Naive B cell (primary cell): ENCODE results near the gene ZCCHC7. TPM values are rescaled to one million over a fixed set of nuclear protein-coding genes. Genes with fewer than 3 reads are reported as not detected.
"Not testable (repeated sequence)": the region's sequence is repeated elsewhere in the genome, so short reads cannot be mapped to it uniquely, and the experiment has no call there.

Experiments used
- ATAC-seq, 2 donors: fragments of 150-1000 bp; cut with Tn5 transposase; 2 replicates each; pipeline ENCODE4 v1.10.0; 2021; ENCODE audit warnings: low read depth in 2 of 2, mild to moderate bottlenecking in 2 of 2, moderate library complexity in 2 of 2
- DNase-seq: peaks from one replicate; pipeline ENCODE4 v3.0.0; 2022
- H3K27ac Mint-ChIP-seq, 6 donors: one replicate each; pipeline ENCODE4 v1.8.0; 2020 to 2022; ENCODE audit warnings: mild to moderate bottlenecking in 6 of 6, mixed read lengths in 6 of 6, moderate library complexity in 5 of 6, inconsistent platforms in 2 of 6
- H3K27me3 Mint-ChIP-seq, 3 donors: one replicate each; pipeline ENCODE4 v1.8.0; 2021 to 2022; ENCODE audit warnings: mixed read lengths in 3 of 3, mild to moderate bottlenecking in 1 of 3
- H3K36me3 Mint-ChIP-seq, 2 donors: one replicate each; pipeline ENCODE4 v1.8.0; 2020 to 2022; ENCODE audit warnings: mixed read lengths in 2 of 2, inconsistent platforms in 1 of 2, mild to moderate bottlenecking in 1 of 2
- H3K4me1 Mint-ChIP-seq, 3 donors: one replicate each; pipeline ENCODE4 v1.8.0; 2020 to 2022; ENCODE audit warnings: mixed read lengths in 3 of 3, inconsistent platforms in 1 of 3, mild to moderate bottlenecking in 1 of 3, moderate library complexity in 1 of 3
- H3K4me3 Mint-ChIP-seq, 8 donors: one replicate each; pipeline ENCODE4 v1.8.0; 2020 to 2022; ENCODE audit warnings: mild to moderate bottlenecking in 8 of 8, mixed read lengths in 8 of 8, moderate library complexity in 8 of 8, inconsistent platforms in 2 of 8
- H3K9me3 Mint-ChIP-seq, 7 donors: one replicate each; pipeline ENCODE4 v1.8.0; 2020 to 2022; ENCODE audit warnings: mixed read lengths in 7 of 7, mild to moderate bottlenecking in 5 of 7, inconsistent platforms in 2 of 7, moderate library complexity in 1 of 7
- polyA plus RNA-seq, 6 donors: library from polyadenylated mRNA; unstranded; fragments of 300-500 nt; fragmentation: Illumina TruSeq; gene quantifications; one replicate each; pipeline ENCODE4 v1.2.3, GENCODE V29; 2021; ENCODE audit warnings: low read depth in 6 of 6

ZCCHC7 gene
- polyA plus RNA-seq, 6 donors from 2014 or later, result 156 to 214 (median 187) TPM

GRCh38 chr9:37157726-37158377 is 37.5 kb downstream of the ZCCHC7 start:
- peaks cover 14 to 25% of the 10 kb centered on the region in 2 donors for H3K36me3 Mint-ChIP-seq

GRCh38 chr9:37163299-37163698 is 42.9 kb downstream of the ZCCHC7 start:
- peak overlapping the region; percentile 34 to 83 (median 56) for H3K4me3 Mint-ChIP-seq
- H3K27ac Mint-ChIP-seq, result peak overlapping the region in 5 of 6 donors; percentile 76 to 91 (median 90)
- H3K36me3 Mint-ChIP-seq, result peaks cover 28 to 39% of the 10 kb centered on the region in 2 donors
- DNase-seq (peak; percentile 15), ATAC-seq (peak; percentile 69 to 76)
- no peaks in the 10 kb centered on the region for H3K9me3 Mint-ChIP-seq
- H3K27me3 Mint-ChIP-seq, result no peaks in the 10 kb centered on the region
- peaks cover 41 to 65% (median 60%) of the 10 kb centered on the region in 3 donors for H3K4me1 Mint-ChIP-seq

More at GRCh38 chr9:37157726-37158377, 37.5 kb downstream of the ZCCHC7 start:
- DNase-seq (peak; percentile 11), ATAC-seq (peak; percentile 40 to 47)
- no peaks in the 10 kb centered on the region for H3K27me3 Mint-ChIP-seq
- no peaks in the 10 kb centered on the region for H3K9me3 Mint-ChIP-seq
- peak overlapping the region in 2 of 8 donors; percentile 22 to 23 for H3K4me3 Mint-ChIP-seq
- H3K4me1 Mint-ChIP-seq, result peaks cover 24 to 58% (median 42%) of the 10 kb centered on the region in 3 donors
- H3K27ac Mint-ChIP-seq, result peak overlapping the region in 4 of 6 donors; percentile 7 to 47 (median 45)

- H3K4me1 Mint-ChIP-seq, result peaks cover 39 to 68% (median 66%) of the 10 kb centered on the region in 3 donors
Observed at GRCh38 chr9:37164335-37164734, 44.0 kb downstream of the ZCCHC7 start.

GRCh38 chr9:37165644-37166043 is 45.3 kb downstream of the ZCCHC7 start:
- Mint-ChIP-seq H3K27ac (peak overlapping the region in 1 of 6 donors; percentile 61), H3K9me3 (no peaks in the 10 kb centered on the region), H3K36me3 (peaks cover 31 to 45% of the 10 kb centered on the region in 2 donors), H3K4me1 (peaks cover 44 to 70% (median 66%) of the 10 kb centered on the region in 3 donors), H3K4me3 (no peak overlapping the region), H3K27me3 (no peaks in the 10 kb centered on the region)
- DNase-seq (no peak), ATAC-seq (no peak)

More at GRCh38 chr9:37164335-37164734, 44.0 kb downstream of the ZCCHC7 start:
- Mint-ChIP-seq H3K4me3 (peak overlapping the region in 4 of 8 donors; percentile 45 to 84 (median 67)), H3K27ac (peak overlapping the region; percentile 66 to 95 (median 77)), H3K36me3 (peaks cover 30 to 46% of the 10 kb centered on the region in 2 donors)
- not testable (repeated sequence) for ATAC-seq, H3K27me3 Mint-ChIP-seq, DNase-seq, H3K9me3 Mint-ChIP-seq

GRCh38 chr9:37167456-37168047 is 47.2 kb downstream of the ZCCHC7 start:
- peak overlapping the region in 3 of 6 donors; percentile 34 to 83 (median 39) for H3K27ac Mint-ChIP-seq
- no peaks in the 10 kb centered on the region for H3K27me3 Mint-ChIP-seq
- H3K9me3 Mint-ChIP-seq, result peaks cover 0 to 2% (median 0%) of the 10 kb centered on the region in 7 donors
- DNase-seq (no peak), ATAC-seq (no peak)
- H3K4me3 Mint-ChIP-seq, result peak overlapping the region in 2 of 8 donors; percentile 19 to 73
- peaks cover 38 to 54% of the 10 kb centered on the region in 2 donors for H3K36me3 Mint-ChIP-seq
- peaks cover 52 to 76% (median 74%) of the 10 kb centered on the region in 3 donors for H3K4me1 Mint-ChIP-seq

- Mint-ChIP-seq H3K36me3 (peaks cover 29 to 44% of the 10 kb centered on the region in 2 donors), H3K4me1 (peaks cover 34 to 58% (median 53%) of the 10 kb centered on the region in 3 donors), H3K27ac (peak overlapping the region in 3 of 6 donors; percentile 42 to 71 (median 61))
Observed at GRCh38 chr9:37172557-37172956, 52.2 kb downstream of the ZCCHC7 start.

GRCh38 chr9:37174247-37174646 is 53.9 kb downstream of the ZCCHC7 start:
- Mint-ChIP-seq H3K4me3 (no peak overlapping the region), H3K27me3 (no peaks in the 10 kb centered on the region), H3K36me3 (peaks cover 20 to 36% of the 10 kb centered on the region in 2 donors), H3K4me1 (peaks cover 42 to 63% (median 54%) of the 10 kb centered on the region in 3 donors), H3K27ac (peak overlapping the region in 2 of 6 donors; percentile 39 to 49), H3K9me3 (peaks cover 0 to 2% (median 0%) of the 10 kb centered on the region in 7 donors)
- no peak for ATAC-seq
- no peak for DNase-seq

More at GRCh38 chr9:37172557-37172956, 52.2 kb downstream of the ZCCHC7 start:
- no peak for ATAC-seq
- no peak for DNase-seq
- H3K9me3 Mint-ChIP-seq, result peaks cover 0 to 2% (median 0%) of the 10 kb centered on the region in 7 donors
- no peaks in the 10 kb centered on the region for H3K27me3 Mint-ChIP-seq
- peak overlapping the region in 2 of 8 donors; percentile 9 to 51 for H3K4me3 Mint-ChIP-seq

- Mint-ChIP-seq H3K36me3 (peaks cover 9 to 19% of the 10 kb centered on the region in 2 donors), H3K27ac (peak overlapping the region in 3 of 6 donors; percentile 35 to 52 (median 43)), H3K4me1 (peaks cover 36 to 62% (median 49%) of the 10 kb centered on the region in 3 donors), H3K4me3 (no peak overlapping the region), H3K27me3 (no peaks in the 10 kb centered on the region), H3K9me3 (peaks cover 2 to 8% (median 3%) of the 10 kb centered on the region in 7 donors)
- DNase-seq, result no peak
- no peak for ATAC-seq
Observed at GRCh38 chr9:37178742-37179141, 58.4 kb downstream of the ZCCHC7 start.

- no peak for DNase-seq
Observed at GRCh38 chr9:37179576-37179975, 59.2 kb downstream of the ZCCHC7 start.

GRCh38 chr9:37180138-37180537 is 59.8 kb downstream of the ZCCHC7 start:
- ATAC-seq, result no peak
- H3K4me3 Mint-ChIP-seq, result no peak overlapping the region
- H3K27me3 Mint-ChIP-seq, result no peaks in the 10 kb centered on the region
- peaks cover 9 to 29% of the 10 kb centered on the region in 2 donors for H3K36me3 Mint-ChIP-seq
- H3K27ac Mint-ChIP-seq, result no peak overlapping the region
- H3K9me3 Mint-ChIP-seq, result peaks cover 2 to 8% (median 3%) of the 10 kb centered on the region in 7 donors
- DNase-seq, result no peak
- peaks cover 43 to 67% (median 60%) of the 10 kb centered on the region in 3 donors for H3K4me1 Mint-ChIP-seq

More at GRCh38 chr9:37179576-37179975, 59.2 kb downstream of the ZCCHC7 start:
- ATAC-seq, result no peak
- H3K36me3 Mint-ChIP-seq, result peaks cover 9 to 24% of the 10 kb centered on the region in 2 donors
- peaks cover 2 to 8% (median 3%) of the 10 kb centered on the region in 7 donors for H3K9me3 Mint-ChIP-seq
- H3K4me3 Mint-ChIP-seq, result peak overlapping the region in 1 of 8 donors; percentile 40
- peaks cover 42 to 65% (median 57%) of the 10 kb centered on the region in 3 donors for H3K4me1 Mint-ChIP-seq
- H3K27ac Mint-ChIP-seq, result peak overlapping the region in 1 of 6 donors; percentile 9
- no peaks in the 10 kb centered on the region for H3K27me3 Mint-ChIP-seq

- DNase-seq, result no peak
- ATAC-seq, result no peak
- Mint-ChIP-seq H3K4me1 (peaks cover 43 to 75% (median 67%) of the 10 kb centered on the region in 3 donors), H3K36me3 (peaks cover 9 to 35% of the 10 kb centered on the region in 2 donors), H3K4me3 (peak overlapping the region in 1 of 8 donors; percentile 6), H3K27me3 (no peaks in the 10 kb centered on the region), H3K27ac (peak overlapping the region in 2 of 6 donors; percentile 44 to 72), H3K9me3 (peaks cover 2 to 8% (median 3%) of the 10 kb centered on the region in 7 donors)
Observed at GRCh38 chr9:37182718-37183117, 62.3 kb downstream of the ZCCHC7 start.

- peaks cover 2 to 14% (median 7%) of the 10 kb centered on the region in 7 donors for H3K9me3 Mint-ChIP-seq
Observed at GRCh38 chr9:37184905-37185867, 64.8 kb downstream of the ZCCHC7 start.

More at GRCh38 chr9:37184905-37185867, 64.8 kb downstream of the ZCCHC7 start:
- H3K36me3 Mint-ChIP-seq, result peaks cover 17 to 29% of the 10 kb centered on the region in 2 donors
- H3K4me3 Mint-ChIP-seq, result peak overlapping the region in 3 of 8 donors; percentile 10 to 33 (median 32)
- peaks cover 39 to 70% (median 60%) of the 10 kb centered on the region in 3 donors for H3K4me1 Mint-ChIP-seq
- no peaks in the 10 kb centered on the region for H3K27me3 Mint-ChIP-seq
- peak overlapping the region in 4 of 6 donors; percentile 57 to 91 (median 66) for H3K27ac Mint-ChIP-seq
- DNase-seq, result no peak
- no peak for ATAC-seq
